Activated effector memory CD4-positive, alpha-beta T cell treated with anti-CD3 and anti-CD28 coated beads, Interleukin-2, amount 50 U/mL, for 16 hours (primary cell): ENCODE data around the gene DNM3.

Experiments
- DNase-seq: peaks from one replicate; pipeline ENCODE4 v3.0.0-alpha.2; 2020

Gene DNM3

GRCh38 chr1:172254521-172255222 is 413.4 kb downstream of the DNM3 start:
- DNase-seq: no peak

GRCh38 chr1:172255223-172255560 is 413.9 kb downstream of the DNM3 start:
- DNase-seq: no peak

- no peak for DNase-seq
Observed at GRCh38 chr1:172265905-172266304, 424.6 kb downstream of the DNM3 start.

GRCh38 chr1:172266528-172267174 is 425.4 kb downstream of the DNM3 start:
- DNase-seq: peak; percentile 69

- DNase-seq: no peak
Observed at GRCh38 chr1:172268237-172268636, 426.9 kb downstream of the DNM3 start.

- DNase-seq: no peak
Observed at GRCh38 chr1:172269084-172269483, 427.8 kb downstream of the DNM3 start.

GRCh38 chr1:172269644-172270043 is 428.3 kb downstream of the DNM3 start:
- DNase-seq: no peak

GRCh38 chr1:172270605-172271004 is 429.3 kb downstream of the DNM3 start:
- no peak for DNase-seq

- no peak for DNase-seq
Observed at GRCh38 chr1:172272087-172272486, 430.8 kb downstream of the DNM3 start.

GRCh38 chr1:172273647-172274396 is 432.5 kb downstream of the DNM3 start:
- no peak for DNase-seq

GRCh38 chr1:172275478-172275877 is 434.2 kb downstream of the DNM3 start:
- no peak for DNase-seq

- no peak for DNase-seq
Observed at GRCh38 chr1:172276120-172276818, 435.0 kb downstream of the DNM3 start.

- no peak for DNase-seq
Observed at GRCh38 chr1:172277275-172277674, 436.0 kb downstream of the DNM3 start.

GRCh38 chr1:172277989-172278388 is 436.7 kb downstream of the DNM3 start:
- no peak for DNase-seq

- DNase-seq: no peak
Observed at GRCh38 chr1:172278478-172278877, 437.2 kb downstream of the DNM3 start.

GRCh38 chr1:172279939-172280636 is 438.8 kb downstream of the DNM3 start:
- no peak for DNase-seq

- DNase-seq: no peak
Observed at GRCh38 chr1:172283766-172284165, 442.5 kb downstream of the DNM3 start.

GRCh38 chr1:172286629-172287076 is 445.4 kb downstream of the DNM3 start:
- DNase-seq: no peak

GRCh38 chr1:172287208-172287607 is 445.9 kb downstream of the DNM3 start:
- DNase-seq: no peak

GRCh38 chr1:172288581-172288980 is 447.3 kb downstream of the DNM3 start:
- DNase-seq: no peak

- no peak for DNase-seq
Observed at GRCh38 chr1:172289448-172289847, 448.1 kb downstream of the DNM3 start.

- no peak for DNase-seq
Observed at GRCh38 chr1:172292840-172293239, 451.5 kb downstream of the DNM3 start.

- no peak for DNase-seq
Observed at GRCh38 chr1:172293429-172293828, 452.1 kb downstream of the DNM3 start.
